HG02981 (cell line): ENCODE data around the gene RARA.
"Not testable (repeated sequence)": the region's sequence is repeated elsewhere in the genome, so short reads cannot be mapped to it uniquely, and the experiment has no call there.

Source experiments
- ATAC-seq: cut with Tn5 transposase; IDR thresholded peaks from one replicate; pipeline ENCODE4 v1.9.1; 2021; ENCODE audit warnings: mild to moderate bottlenecking, moderate library complexity; ENCODE audit not compliant: unreplicated experiment

Gene RARA

GRCh38 chr17:40372644-40373043, 63.7 kb downstream of the RARA start:
- not testable (repeated sequence) for ATAC-seq

GRCh38 chr17:40373324-40373723, 64.3 kb downstream of the RARA start:
- no peak for ATAC-seq

GRCh38 chr17:40373999-40374398, 65.0 kb downstream of the RARA start:
- no peak for ATAC-seq

- no peak for ATAC-seq
These were observed 66.0 kb downstream of the RARA start for GRCh38 chr17:40374821-40375498.

- ATAC-seq = not testable (repeated sequence)
These were observed 66.8 kb downstream of the RARA start for GRCh38 chr17:40375786-40376185.

GRCh38 chr17:40376541-40376940, 67.6 kb downstream of the RARA start:
- not testable (repeated sequence) for ATAC-seq

GRCh38 chr17:40377832-40378231, 68.9 kb downstream of the RARA start:
- ATAC-seq = no peak

- no peak for ATAC-seq
These were observed 70.0 kb downstream of the RARA start for GRCh38 chr17:40378966-40379365.

GRCh38 chr17:40382251-40382650, 73.3 kb downstream of the RARA start:
- no peak for ATAC-seq

GRCh38 chr17:40386555-40386954, 77.6 kb downstream of the RARA start:
- not testable (repeated sequence) for ATAC-seq

GRCh38 chr17:40399185-40399584, 90.2 kb downstream of the RARA start:
- no peak for ATAC-seq

GRCh38 chr17:40402668-40403067, 93.7 kb downstream of the RARA start:
- no peak for ATAC-seq

GRCh38 chr17:40404003-40404402, 95.0 kb downstream of the RARA start:
- ATAC-seq = no peak
